ENCODE results near the gene ENKUR.

- no peak for TF ChIP-seq CTCF (IDR thresholded peaks at IDR 0.05; ENCODE audit: borderline replicate concordance, extremely low read depth, low read length, poor library complexity, severe bottlenecking)
- no peak for TF ChIP-seq EZH2 (IDR thresholded peaks at IDR 0.05; ENCODE audit: borderline replicate concordance, low read depth, low read length, severe bottlenecking)
Measured at GRCh38 chr10:24947304-24948097, 68.5 kb downstream of the ENKUR start.

All from DND-41 (cell line).